Astrocyte of the hippocampus (primary cell): ENCODE measurements around the gene CCT2.
A peak's percentile ranks its signal among the peaks of the same experiment; 100 is the strongest.

Experiments
- DNase-seq: peaks from one replicate; pipeline ENCODE4 v3.0.0; 2011; ENCODE audit warnings: low read depth, low spot score

The CCT2 gene

DNA sequence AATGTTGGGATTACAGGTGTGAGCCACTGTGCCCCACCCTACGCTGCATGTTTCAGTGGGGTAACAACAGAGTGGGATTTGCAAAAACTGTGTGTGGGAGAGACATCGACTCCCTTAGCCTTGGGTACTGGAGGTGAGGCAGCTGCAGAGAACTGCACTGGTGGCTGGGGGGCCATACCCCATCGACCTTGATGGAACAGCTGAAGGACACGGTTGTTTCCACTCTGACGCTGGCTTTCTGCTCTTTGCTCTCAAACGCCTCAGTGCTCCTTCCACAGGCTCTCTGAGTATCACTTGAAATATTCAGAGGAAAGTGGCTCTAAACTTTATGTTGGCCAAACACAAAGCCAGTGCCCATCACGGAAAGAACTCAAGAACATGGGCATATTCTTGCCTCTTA lies 56.3 kb downstream of the CCT2 start:
- DNase-seq, result no peak

GRCh38 chr12:69642531-69642930 lies 57.3 kb downstream of the CCT2 start:
- DNase-seq, result no peak

DNA sequence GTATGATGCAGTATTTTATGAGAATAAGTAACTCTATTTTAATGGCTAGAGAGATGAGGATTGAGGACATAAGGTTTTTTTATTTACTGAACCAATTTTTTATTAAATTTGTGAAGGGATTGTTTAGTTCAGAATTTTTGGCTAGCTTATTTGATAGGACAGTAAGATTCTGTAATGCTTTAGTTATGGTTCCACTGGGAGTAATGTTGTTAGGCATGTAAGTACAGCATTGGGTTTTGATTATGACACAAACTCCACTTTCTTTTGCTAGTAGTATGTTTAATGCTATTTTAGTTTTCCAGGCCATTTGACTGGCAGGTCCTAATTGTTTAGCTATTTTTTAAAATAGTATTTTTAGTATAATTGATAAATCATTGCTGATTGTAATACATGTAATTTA lies 59.3 kb downstream of the CCT2 start:
- DNase-seq, result no peak

- DNase-seq, result no peak
These were observed 59.8 kb downstream of the CCT2 start for GRCh38 chr12:69645031-69645430.

- no peak for DNase-seq
These were observed 61.9 kb downstream of the CCT2 start for GRCh38 chr12:69647178-69647577.

DNA sequence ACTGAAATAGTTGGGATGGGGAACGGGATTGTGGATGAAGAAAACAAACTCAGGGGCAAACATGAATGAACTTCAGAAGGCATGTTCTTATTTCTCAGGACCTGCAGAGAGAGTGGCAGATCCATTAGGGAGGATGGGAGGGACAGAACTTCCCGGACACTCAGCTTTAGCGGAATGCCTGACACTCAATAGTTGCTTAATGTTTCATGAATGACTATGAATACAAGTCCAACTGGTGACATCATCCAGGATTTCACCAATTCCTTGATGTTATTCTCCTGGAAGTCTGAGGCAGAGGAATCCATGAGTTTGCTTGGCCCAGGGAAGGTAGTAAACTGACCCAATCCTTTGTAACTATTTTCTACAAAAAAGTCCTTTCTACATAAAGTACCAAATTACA lies 63.2 kb downstream of the CCT2 start:
- DNase-seq, result peak; percentile 70

DNA sequence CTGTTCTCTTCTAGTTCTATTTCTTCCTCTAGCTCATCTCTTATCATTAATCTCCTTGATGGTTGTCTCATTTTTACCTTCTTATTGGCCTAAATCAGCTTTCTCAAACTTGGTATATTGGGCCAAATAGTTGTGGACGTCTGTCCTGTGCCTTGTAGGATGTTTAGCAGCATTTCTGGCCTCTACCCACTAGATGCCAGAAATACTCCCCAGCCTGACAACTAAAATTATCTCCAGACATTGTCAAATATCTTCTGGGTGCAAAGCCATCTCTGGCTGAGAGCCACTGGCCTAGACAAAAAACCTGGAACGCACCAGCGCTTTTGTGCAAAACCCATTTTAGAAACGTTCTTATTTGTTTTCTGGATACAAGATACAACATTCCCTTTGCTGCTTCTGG lies 64.3 kb downstream of the CCT2 start:
- no peak for DNase-seq
